IPS-NIHi7 (cell line): ENCODE results near the gene BCL11B.
A peak's percentile ranks its signal among the peaks of the same experiment; 100 is the strongest.

Source experiments
- DNase-seq: peaks from one replicate; pipeline ENCODE4 v3.0.0; 2012; ENCODE audit warnings: mixed read lengths; ENCODE audit errors: extremely low spot score

BCL11B gene

GRCh38 chr14:99137001-99137700 lies 134.8 kb downstream of the BCL11B start:
- DNase-seq: no peak

- no peak for DNase-seq
Observed at GRCh38 chr14:99136401-99136800, 135.6 kb downstream of the BCL11B start.

- DNase-seq: no peak
Observed at GRCh38 chr14:99136047-99136400, 136.0 kb downstream of the BCL11B start.

GRCh38 chr14:99134516-99135046 lies 137.4 kb downstream of the BCL11B start:
- no peak for DNase-seq

- no peak for DNase-seq
Observed at GRCh38 chr14:99133636-99134515, 138.1 kb downstream of the BCL11B start.

GRCh38 chr14:99132821-99133635 lies 139.0 kb downstream of the BCL11B start:
- DNase-seq: peak; percentile 8

- DNase-seq: peak; percentile 10
Observed at GRCh38 chr14:99131632-99132271, 140.2 kb downstream of the BCL11B start.

GRCh38 chr14:99129998-99130397 lies 142.0 kb downstream of the BCL11B start:
- DNase-seq: peak; percentile 2

GRCh38 chr14:99129211-99129696 lies 142.7 kb downstream of the BCL11B start:
- DNase-seq: peak; percentile 9

GRCh38 chr14:99128185-99128584 lies 143.8 kb downstream of the BCL11B start:
- no peak for DNase-seq

- DNase-seq: no peak
Observed at GRCh38 chr14:99127651-99128167, 144.3 kb downstream of the BCL11B start.

GRCh38 chr14:99125616-99126431 lies 146.2 kb downstream of the BCL11B start:
- no peak for DNase-seq

GRCh38 chr14:99125113-99125512 lies 146.9 kb downstream of the BCL11B start:
- no peak for DNase-seq

- DNase-seq: peak; percentile 52
Observed at GRCh38 chr14:99124482-99125105, 147.4 kb downstream of the BCL11B start.

- DNase-seq: no peak
Observed at GRCh38 chr14:99123208-99123870, 148.7 kb downstream of the BCL11B start.

GRCh38 chr14:99122521-99123125 lies 149.4 kb downstream of the BCL11B start:
- no peak for DNase-seq

- DNase-seq: no peak
Observed at GRCh38 chr14:99121319-99121875, 150.6 kb downstream of the BCL11B start.
